ENCODE data around the gene FANCE. TPM values are rescaled to one million over a fixed set of nuclear protein-coding genes. Genes with fewer than 3 reads are reported as not detected.

The FANCE gene
- total and polyA plus RNA-seq, 9 of the 15 experiments (the other 6 are each of a cell fraction or from before 2014, with no cell fraction given): 5.7 to 30.2 (median 17.0) TPM

DNA sequence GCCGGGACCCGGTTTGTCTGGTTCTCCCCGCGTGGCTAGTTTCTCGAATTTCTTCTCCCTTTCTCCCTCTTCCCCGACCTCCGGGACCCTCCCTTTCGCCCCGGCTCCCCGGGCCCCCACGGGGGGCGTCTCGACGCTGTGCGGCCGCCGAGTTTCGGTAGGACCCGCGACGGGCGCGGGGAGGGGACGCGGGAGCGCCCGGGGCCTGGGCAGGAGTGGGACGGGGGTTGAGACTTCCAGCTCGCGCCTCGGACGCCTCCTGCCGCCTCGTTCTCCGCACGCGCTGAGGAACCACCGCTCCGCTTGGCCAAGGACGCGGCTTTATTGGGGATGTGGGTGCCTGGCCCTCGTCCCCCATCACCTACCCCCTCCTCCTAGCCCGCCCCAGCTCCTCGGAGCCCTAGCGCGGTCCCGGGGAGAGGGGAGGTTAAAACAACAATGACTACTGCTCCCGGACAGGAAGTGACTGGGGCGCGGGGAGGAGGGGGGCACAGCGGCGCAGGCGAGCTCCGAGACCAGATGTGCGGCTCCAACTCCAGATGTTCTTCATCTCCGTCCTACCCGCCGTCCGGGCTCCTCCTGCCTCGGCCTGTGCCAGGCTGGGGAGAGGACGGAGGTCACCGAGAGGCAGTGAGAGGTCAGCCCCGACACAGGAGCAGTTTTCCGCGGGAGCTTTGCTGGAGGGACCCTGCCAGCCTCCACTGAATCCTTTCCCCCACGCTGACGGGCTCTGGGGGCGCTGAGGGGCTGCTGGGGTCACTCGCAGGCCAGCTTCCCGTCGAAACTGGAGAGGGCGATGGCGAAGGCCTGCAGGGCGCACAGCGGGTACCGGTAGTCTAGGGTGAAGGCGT is 45.7 kb downstream of the FANCE start (continued):
- TF ChIP-seq TOE1 (IDR thresholded peaks at IDR 0.05; ENCODE audit: borderline replicate concordance) (no peak), TOE1 (CRISPR knock-in tag; IDR thresholded peaks at IDR 0.05; ENCODE audit: borderline replicate concordance, low read depth) (peak; percentile 78; the same call in 1 of the 2 replicates), PCBP1 (IDR thresholded peaks at IDR 0.05; ENCODE audit: low read depth, low read length, poor library complexity, severe bottlenecking) (peak; percentile 85), OTX1 (CRISPR knock-in tag; IDR thresholded peaks at IDR 0.05) (peak; percentile 5; the same call in 1 of the 2 replicates), KDM2B (CRISPR knock-in tag; IDR thresholded peaks at IDR 0.05) (peak; percentile 15; the same call in 1 of the 2 replicates), ZNF584 (CRISPR knock-in tag; IDR thresholded peaks at IDR 0.05; ENCODE audit: low read depth) (peak; percentile 82), DMBX1 (CRISPR knock-in tag; IDR thresholded peaks at IDR 0.05; ENCODE audit: borderline replicate concordance) (peak; percentile 67; the same call in 1 of the 2 replicates), ZNF133 (CRISPR knock-in tag; IDR thresholded peaks at IDR 0.05) (no peak), ZNF282 (CRISPR knock-in tag; IDR thresholded peaks at IDR 0.05) (peak; percentile 39; the same call in 1 of the 2 replicates), ZNF586 (CRISPR knock-in tag; conservative IDR thresholded peaks at IDR 0.05) (0 out of 2 replicates have a peak, but pooled peaks have one; percentile 17), STAG1 (CRISPR knock-in tag; IDR thresholded peaks at IDR 0.05; ENCODE audit: borderline replicate concordance) (peak; percentile 84), RBM17 (IDR thresholded peaks at IDR 0.05; ENCODE audit: borderline replicate concordance, low read depth, low read length) (no peak), HNRNPL (IDR thresholded peaks at IDR 0.05; ENCODE audit: low read depth, low read length) (peak; percentile 54; the same call in 1 of the 2 replicates), U2AF2 (optimal IDR thresholded peaks at IDR 0.05; ENCODE audit: low read depth, low read length) (no peak), MTA1 (IDR thresholded peaks at IDR 0.05; ENCODE audit: borderline replicate concordance) (0 out of 2 replicates have a peak, but pooled peaks have one; percentile 9), ZNF75A (CRISPR knock-in tag; IDR thresholded peaks at IDR 0.05) (no peak)
- TF ChIP-seq, protein P1, sequence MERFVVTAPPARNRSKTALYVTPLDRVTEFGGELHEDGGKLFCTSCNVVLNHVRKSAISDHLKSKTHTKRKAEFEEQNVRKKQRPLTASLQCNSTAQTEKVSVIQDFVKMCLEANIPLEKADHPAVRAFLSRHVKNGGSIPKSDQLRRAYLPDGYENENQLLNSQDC (CRISPR knock-in tag; IDR thresholded peaks at IDR 0.05): no peak
- TF ChIP-seq, protein P2, sequence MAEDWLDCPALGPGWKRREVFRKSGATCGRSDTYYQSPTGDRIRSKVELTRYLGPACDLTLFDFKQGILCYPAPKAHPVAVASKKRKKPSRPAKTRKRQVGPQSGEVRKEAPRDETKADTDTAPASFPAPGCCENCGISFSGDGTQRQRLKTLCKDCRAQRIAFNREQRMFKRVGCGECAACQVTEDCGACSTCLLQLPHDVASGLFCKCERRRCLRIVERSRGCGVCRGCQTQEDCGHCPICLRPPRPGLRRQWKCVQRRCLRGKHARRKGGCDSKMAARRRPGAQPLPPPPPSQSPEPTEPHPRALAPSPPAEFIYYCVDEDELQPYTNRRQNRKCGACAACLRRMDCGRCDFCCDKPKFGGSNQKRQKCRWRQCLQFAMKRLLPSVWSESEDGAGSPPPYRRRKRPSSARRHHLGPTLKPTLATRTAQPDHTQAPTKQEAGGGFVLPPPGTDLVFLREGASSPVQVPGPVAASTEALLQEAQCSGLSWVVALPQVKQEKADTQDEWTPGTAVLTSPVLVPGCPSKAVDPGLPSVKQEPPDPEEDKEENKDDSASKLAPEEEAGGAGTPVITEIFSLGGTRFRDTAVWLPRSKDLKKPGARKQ (CRISPR knock-in tag; IDR thresholded peaks at IDR 0.05): no peak
- TF ChIP-seq, protein P3, sequence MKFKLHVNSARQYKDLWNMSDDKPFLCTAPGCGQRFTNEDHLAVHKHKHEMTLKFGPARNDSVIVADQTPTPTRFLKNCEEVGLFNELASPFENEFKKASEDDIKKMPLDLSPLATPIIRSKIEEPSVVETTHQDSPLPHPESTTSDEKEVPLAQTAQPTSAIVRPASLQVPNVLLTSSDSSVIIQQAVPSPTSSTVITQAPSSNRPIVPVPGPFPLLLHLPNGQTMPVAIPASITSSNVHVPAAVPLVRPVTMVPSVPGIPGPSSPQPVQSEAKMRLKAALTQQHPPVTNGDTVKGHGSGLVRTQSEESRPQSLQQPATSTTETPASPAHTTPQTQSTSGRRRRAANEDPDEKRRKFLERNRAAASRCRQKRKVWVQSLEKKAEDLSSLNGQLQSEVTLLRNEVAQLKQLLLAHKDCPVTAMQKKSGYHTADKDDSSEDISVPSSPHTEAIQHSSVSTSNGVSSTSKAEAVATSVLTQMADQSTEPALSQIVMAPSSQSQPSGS (CRISPR knock-in tag; IDR thresholded peaks at IDR 0.05): peak; percentile 70; the same call in 1 of the 2 replicates
- TF ChIP-seq, protein P4, sequence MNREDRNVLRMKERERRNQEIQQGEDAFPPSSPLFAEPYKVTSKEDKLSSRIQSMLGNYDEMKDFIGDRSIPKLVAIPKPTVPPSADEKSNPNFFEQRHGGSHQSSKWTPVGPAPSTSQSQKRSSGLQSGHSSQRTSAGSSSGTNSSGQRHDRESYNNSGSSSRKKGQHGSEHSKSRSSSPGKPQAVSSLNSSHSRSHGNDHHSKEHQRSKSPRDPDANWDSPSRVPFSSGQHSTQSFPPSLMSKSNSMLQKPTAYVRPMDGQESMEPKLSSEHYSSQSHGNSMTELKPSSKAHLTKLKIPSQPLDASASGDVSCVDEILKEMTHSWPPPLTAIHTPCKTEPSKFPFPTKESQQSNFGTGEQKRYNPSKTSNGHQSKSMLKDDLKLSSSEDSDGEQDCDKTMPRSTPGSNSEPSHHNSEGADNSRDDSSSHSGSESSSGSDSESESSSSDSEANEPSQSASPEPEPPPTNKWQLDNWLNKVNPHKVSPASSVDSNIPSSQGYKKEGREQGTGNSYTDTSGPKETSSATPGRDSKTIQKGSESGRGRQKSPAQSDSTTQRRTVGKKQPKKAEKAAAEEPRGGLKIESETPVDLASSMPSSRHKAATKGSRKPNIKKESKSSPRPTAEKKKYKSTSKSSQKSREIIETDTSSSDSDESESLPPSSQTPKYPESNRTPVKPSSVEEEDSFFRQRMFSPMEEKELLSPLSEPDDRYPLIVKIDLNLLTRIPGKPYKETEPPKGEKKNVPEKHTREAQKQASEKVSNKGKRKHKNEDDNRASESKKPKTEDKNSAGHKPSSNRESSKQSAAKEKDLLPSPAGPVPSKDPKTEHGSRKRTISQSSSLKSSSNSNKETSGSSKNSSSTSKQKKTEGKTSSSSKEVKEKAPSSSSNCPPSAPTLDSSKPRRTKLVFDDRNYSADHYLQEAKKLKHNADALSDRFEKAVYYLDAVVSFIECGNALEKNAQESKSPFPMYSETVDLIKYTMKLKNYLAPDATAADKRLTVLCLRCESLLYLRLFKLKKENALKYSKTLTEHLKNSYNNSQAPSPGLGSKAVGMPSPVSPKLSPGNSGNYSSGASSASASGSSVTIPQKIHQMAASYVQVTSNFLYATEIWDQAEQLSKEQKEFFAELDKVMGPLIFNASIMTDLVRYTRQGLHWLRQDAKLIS (CRISPR knock-in tag; IDR thresholded peaks at IDR 0.05): peak; percentile 97
